Islet of Langerhans (tissue), 1 donor: ENCODE results near the gene ZNF132.
"Not testable (repeated sequence)": the region's sequence is repeated elsewhere in the genome, so short reads cannot be mapped to it uniquely, and the experiment has no call there.

Source experiments
- FAIRE-seq: peaks from one replicate; lab custom pipeline; 2011; peaks lifted over from hg19 to GRCh38; lab: Jason Lieb, UNC

ZNF132 gene

DNA sequence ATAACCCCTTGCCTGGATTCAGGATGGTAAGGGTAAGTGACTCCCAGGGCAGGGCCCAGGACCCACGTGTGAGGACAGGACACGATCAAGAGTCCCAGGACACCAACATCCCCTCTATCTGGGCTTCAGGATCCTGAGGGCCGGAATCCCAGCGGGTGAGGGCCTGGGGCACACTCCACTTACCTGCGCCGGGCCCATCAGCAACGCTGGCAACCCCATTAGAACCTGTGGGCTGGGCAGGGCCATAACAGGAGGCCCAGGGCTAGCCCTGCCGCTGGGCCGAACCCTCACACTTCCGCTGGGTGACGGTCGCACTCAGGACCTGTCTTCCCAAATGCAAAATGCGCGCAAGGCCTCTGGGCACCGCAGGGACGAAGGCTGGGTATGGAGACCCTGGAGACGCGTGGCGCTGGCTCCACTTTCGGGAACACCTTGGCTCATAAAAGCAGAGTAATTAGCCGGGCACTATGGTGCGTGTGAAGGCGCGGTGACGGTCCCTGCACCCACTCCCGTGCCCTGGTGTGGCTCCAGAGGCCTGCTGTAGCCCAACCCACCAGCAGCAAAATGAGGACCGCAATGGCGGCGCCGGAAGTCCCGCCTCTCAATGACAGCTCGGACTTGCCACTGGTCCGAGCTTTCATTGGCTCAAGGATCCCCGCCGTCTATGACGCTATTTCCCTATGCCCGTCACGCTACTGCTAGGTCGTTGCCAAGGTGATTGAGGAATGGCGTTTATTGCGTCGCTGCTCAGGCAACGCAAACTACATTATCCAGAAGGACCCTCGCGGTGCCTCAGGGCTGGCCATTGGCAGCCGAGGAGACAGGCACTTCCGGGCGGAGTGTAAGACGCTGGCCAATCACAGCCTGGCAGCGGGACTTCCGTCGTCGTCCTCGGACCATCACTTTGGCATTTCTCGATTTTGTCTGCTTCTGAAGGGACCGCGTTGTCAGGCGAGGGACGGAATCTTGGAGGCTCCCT lies at the start of gene ZNF132:
TSS of gene ZNF132 (minus strand) at position 578 of the 979 bp plus-strand sequence. CDS start at position 246, 332 bp downstream.
- peak; percentile 99 for FAIRE-seq

DNA sequence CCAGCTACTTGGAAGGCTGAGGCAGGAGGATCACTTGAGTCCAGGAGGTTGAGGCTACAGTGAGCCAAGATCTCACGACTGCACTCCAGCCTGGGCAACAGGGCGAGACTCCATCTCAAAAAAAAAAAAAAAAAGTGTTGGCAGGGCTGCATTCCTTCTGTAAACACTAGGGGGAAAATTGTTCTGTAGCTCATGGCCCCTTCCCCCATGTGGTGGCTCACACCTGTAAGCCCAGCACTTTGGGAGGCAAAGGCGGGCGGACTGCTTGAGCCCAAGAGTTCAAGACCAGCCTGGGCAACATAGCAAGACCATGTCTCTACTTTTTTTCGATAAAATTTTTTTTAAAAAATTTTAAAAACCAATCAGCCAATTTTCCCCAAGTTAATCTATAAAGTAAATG lies 44.4 kb upstream of the ZNF132 start:
- FAIRE-seq = not testable (repeated sequence)

DNA sequence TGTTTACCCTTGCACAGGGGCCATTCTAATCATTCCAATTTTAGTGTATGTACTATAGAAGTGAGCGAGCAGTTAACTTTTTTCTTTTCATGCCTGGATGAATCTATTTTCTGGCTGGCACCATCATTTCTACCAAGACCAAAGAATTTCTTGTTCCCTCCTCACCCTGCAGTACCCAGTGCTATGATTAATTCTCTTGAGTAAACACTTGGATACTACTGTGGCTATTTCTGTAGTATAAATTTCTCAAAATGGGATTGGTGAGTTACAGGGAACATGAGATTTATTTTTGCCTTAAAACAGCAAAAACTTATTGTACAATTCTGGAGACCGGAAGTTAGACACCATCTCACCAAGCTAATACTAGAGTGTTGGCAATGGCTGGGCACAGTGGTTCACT lies 43.8 kb upstream of the ZNF132 start:
- no peak for FAIRE-seq

DNA sequence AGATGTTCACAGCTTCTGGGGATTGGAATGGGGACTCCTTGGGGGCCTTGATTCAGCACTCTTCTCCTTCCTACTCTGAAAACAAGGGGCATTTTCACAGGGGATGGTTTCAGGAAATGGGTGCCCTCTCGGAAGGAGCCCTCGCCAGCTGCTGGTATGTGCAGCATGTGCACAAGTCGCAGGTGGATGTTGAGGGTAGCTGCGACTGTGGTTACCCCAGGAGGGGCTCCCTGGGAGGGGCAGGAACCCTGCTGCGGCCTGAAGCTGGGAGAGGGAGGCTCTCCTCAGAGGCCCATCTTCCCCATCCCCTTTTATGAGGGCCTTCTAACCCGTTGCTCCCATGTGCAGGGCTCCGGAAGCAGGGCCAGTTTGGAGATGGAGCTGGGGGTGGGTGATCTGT lies 42.4 kb upstream of the ZNF132 start:
- no peak for FAIRE-seq

DNA sequence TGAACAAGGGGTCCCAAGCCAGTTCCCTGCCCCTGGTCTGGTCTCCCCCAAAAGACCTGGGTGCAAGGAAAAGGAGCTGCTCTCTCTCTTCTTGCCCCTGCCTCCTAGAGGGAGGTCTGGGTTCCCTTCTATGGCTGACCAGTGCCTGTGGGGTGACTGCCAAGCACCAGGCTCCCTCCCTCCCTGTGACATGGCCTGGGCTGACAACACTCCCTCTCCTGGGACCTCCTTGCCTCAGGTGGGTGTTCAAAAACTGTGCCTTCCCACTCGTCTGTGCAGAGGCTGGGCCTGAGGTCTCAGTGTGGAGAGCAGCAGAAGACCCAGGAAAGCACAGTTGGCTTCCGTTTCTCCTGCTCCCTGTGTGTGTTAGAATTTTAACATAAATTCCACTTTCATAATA lies 40.9 kb upstream of the ZNF132 start:
- no peak for FAIRE-seq

DNA sequence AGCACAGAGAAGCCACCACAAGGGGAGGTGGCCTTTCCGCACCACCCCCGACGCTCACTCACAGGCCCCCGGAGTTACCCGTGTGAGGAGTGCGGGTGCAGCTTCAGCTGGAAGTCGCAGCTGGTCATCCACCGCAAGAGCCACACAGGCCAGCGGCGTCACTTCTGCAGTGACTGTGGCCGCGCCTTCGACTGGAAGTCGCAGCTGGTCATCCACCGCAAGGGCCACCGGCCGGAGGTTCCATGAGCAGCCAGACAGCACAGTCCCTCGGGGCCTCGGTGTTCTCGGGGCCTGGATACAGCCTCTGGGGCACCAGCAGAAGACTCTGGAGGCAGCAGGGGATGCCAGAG lies 40.5 kb upstream of the ZNF132 start:
- no peak for FAIRE-seq

DNA sequence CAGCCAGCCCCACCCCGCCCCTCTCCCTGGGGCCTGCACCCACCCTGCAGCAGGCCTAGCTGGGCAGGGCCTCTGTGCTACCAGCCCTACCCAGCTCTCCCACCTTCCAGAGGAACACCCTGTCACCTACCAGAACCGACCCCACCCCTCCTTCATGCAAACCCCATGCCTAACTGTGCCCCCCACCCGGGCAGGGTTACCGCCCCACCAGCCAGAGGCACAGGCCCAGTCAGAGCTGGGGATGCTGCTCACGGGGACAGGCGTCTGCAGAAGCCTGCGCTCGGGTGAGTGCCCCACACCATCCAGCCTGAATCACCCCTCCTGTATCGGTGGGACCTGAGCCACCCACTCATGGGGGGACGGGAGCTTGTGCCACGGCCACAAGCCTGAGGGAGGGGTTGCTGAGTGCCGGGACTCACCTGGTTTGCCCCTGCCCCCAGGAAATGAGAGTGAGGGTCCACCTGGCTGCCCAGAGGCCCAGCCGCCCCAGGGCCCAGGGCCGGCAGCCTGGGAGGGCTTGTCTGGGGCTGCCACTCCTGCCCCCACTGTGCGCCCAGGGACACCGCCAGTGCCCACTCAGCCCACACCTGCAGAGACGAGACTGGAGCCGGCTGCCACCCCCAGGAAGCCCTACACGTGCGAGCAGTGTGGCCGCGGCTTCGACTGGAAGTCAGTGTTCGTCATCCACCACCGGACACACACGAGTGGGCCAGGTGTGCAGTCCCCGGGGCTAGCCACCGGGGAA lies 40.0 kb upstream of the ZNF132 start:
- no peak for FAIRE-seq

DNA sequence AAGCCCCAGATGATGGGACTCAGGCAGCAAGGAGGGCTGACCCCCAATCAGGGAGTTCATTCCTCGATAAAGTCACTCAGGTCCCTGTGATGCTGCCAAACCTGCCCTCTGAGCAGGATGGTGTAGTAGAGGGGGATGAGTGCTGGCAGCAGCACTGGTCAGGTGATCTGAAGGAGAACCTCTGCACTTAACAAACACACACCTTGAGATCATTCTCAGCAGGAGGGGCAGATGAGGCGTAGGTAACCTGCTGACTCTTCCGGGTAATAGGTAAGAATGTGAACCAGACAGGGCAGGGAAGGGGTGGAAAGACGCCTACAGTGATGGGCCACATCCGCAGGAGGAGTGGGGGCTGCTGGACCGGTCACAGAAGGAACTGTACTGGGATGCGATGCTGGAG lies 39.4 kb upstream of the ZNF132 start:
- FAIRE-seq = no peak

DNA sequence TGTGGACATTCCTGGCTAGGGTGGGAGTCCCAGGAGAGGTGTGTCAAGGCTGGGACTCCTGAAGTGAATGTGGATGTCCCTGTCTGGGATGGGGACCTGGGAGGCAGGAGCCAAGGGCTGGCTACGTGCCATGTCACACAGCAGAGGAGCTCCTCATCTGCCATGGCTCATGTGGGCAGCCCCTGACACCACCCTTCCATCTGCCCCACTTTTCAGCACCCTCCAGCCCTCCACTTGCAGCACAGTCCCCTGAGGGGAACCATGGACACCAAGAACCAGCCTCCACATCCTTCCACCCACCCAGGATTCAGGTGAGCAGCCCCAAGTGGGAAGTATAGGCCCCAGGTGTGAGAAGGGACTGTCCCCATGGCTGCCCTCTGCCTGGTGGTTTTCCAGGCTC lies 37.9 kb upstream of the ZNF132 start:
- no peak for FAIRE-seq

DNA sequence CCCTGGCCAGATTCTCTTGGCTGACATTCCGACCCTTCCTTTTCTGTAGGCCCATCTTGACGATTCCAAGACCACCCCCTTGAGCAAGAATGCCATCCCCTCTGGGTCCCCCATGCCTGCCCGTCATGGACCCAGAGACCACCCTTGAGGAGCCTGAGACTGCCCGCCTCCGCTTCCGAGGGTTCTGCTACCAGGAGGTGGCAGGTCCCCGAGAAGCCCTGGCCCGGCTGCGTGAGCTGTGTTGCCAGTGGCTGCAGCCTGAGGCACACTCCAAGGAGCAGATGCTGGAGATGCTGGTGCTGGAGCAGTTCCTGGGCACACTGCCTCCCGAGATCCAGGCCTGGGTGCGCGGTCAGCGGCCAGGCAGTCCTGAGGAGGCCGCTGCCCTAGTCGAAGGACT lies 37.2 kb upstream of the ZNF132 start:
- no peak for FAIRE-seq

DNA sequence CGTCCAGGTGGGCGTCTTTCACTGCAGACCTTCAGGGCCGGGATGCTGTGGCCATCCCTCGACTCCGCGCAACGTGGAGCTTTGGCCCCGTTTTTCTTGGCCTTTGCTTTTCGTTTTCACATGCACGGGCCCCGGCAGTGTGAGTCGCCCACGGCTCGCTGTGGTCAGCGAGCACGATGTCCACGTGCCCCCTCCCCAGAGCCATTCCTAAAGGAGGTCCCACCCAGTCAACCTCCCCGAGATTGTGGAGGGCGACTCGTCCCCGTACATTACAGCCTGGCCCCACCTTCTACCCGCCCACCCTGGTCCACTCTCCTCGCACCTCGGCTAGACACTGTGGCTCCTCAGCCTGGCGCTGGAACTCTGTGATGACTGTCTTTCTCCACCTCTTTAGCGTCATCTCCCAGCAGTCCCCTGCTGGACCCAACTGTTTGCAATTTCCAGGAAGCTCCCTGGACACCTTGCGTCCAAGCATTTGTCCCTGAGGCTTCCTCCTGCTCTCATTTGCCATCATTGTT lies 36.6 kb upstream of the ZNF132 start:
- FAIRE-seq = peak; percentile 33

DNA sequence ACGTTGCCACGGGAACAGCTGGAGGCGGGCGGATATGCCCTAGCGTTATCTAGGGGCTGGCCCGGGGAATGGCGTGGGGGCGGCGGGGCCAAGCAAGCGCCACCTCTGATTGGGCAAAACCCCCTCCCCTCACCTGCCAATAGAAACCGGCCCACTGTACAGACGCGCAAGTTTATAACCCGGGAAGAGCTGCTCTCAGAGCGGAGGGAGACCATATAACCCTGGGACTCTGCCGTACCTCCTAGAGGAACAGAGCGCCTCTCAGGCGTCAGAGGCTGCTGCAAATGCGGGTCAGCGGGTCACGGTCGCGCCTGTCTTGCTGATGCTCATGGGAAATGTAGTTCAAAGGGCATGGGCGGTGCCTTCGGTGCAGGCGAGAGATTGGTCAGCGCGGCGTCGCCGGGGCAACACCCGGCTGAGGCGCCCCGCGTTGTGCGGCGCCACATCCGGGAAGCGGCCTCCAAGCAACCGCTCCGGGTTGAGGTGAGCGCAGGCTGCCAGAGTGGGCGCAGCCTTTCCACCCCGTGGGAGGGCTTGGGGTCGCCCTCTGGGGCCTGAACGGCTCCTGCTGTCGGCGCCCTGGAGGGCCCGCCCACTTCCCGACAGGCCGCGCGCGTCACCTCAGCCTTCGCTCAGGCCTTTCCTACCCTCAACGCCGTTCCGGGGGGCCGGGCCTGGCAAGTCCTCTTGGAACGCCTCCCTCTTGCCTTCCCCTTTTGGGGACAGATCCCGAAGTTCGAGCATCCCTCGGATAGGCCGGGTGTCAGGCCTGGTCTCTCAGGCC lies 36.0 kb upstream of the ZNF132 start, which contains the start of gene ZNF446:
TSS of gene ZNF446 (plus strand) at position 639 of the 784 bp plus-strand sequence. CDS start 867 bp downstream, outside the sequence.
- peak; percentile 73 for FAIRE-seq

DNA sequence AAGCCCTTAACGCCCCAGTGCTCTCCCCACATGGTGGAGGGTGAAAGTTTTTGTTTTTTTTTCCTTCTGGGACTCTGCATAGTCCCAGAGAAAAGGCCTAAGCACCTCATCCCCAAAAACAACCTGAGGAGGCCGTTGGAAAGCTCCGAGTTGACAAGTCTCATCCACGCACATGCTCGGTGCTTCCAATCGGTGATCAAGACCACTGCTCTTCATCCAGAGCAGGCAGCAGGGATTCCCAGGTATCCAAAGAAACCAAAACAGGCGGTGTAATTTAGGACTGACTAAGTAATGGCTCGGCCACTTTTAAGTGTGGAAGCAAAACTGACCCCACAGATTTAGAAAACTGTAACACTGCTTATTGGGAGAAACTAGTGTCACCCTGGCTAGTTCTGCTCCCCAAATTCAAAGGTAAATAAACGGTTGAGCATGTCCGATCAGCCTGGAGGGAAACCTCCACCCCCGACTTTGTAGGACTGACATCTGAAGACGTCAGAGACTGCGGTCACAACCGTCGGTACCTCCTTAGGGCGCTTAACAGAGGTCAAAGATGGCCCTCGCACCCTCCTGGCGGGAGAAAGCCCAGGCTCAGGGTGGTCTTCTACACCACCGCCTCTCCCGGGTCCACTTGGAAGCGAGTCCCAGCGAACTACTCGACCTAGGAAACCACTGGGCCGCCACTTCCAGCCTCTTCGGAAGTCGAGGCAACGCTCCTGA lies 35.2 kb upstream of the ZNF132 start:
- no peak for FAIRE-seq

DNA sequence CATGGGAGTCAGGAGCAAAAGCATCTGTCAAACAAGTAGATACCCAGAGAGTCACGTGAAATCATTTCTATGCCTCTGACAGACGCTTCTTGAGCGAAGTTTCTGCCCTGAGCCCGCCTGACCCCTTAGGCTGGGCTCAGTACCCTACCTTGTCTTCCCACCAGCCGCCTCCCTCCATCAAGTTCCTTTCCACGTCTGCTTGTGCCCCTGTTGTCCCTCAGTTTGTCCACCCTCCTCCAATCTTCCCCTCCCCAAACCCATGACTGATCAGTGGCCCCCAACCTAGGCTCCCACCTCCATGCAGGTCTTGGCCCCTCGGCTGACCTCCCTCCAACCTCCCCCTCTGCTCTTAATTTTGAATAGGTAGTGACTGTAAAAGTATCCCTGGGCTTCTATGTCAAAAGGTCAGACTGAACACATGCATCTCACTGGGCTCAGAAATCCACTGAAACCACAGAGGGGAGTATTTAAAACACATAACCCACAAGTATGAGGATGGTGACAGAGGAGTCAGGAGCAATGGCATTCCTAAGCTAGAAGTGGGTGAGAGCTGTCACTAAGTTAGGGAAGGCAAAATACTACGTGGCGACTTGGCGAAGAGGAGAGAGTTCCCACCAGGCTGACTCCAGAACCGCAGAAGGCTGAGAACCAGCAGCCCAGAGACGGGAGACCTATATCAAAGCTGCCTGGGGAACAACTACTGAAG lies 34.5 kb upstream of the ZNF132 start:
- FAIRE-seq = no peak

DNA sequence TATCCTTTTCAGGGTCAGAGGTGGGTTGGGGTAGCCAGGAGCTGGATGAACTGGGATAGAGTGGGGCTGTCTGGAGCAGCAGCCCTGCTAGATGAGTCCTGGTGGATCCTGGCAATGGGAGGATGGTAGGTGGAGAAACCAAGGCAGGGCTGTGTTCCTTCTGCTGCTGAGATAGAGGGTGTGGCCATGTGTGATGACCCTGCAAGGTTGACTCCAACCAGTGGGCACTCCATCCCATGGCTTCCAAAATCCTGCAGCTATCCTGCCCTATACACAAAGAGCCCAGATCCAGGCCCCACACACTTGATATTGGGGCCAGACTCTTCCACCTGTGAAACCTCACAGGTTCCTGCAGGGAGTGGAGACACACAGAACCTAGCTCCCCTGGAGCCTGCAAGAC lies 33.8 kb upstream of the ZNF132 start:
- no peak for FAIRE-seq

DNA sequence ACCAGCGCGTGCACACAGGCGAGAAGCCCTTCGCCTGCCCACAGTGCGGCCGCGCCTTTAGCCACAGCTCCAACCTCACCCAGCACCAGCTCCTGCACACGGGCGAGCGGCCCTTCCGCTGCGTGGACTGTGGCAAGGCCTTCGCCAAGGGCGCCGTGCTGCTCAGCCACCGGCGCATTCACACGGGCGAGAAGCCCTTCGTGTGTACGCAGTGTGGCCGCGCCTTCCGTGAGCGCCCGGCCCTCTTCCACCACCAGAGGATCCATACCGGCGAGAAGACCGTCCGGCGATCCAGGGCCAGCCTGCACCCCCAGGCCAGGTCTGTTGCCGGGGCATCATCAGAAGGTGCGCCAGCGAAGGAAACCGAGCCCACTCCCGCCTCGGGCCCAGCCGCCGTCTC lies 31.8 kb upstream of the ZNF132 start:
- FAIRE-seq = no peak

DNA sequence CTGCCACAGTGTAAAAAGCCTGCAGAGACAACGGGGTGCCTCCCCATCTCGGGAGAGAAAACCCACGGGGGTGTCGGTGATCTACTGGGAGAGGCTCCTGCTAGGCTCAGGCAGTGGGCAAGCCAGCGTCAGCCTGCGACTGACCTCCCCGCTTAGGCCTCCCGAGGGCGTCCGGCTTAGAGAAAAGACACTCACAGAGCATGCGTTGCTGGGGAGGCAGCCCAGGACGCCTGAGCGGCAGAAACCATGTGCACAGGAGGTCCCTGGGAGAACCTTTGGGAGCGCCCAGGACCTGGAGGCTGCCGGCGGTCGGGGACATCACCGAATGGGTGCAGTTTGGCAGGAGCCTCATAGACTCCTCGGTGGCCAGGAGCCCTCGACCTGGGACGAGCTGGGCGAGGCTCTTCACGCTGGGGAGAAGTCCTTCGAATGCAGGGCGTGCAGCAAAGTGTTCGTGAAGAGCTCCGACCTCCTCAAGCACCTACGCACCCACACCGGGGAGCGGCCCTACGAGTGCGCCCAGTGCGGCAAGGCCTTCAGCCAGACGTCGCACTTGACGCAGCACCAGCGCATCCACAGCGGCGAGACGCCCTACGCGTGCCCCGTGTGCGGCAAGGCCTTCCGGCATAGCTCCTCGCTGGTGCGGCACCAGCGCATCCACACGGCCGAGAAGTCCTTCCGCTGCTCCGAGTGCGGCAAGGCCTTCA lies 31.0 kb upstream of the ZNF132 start:
- FAIRE-seq = not testable (repeated sequence)

DNA sequence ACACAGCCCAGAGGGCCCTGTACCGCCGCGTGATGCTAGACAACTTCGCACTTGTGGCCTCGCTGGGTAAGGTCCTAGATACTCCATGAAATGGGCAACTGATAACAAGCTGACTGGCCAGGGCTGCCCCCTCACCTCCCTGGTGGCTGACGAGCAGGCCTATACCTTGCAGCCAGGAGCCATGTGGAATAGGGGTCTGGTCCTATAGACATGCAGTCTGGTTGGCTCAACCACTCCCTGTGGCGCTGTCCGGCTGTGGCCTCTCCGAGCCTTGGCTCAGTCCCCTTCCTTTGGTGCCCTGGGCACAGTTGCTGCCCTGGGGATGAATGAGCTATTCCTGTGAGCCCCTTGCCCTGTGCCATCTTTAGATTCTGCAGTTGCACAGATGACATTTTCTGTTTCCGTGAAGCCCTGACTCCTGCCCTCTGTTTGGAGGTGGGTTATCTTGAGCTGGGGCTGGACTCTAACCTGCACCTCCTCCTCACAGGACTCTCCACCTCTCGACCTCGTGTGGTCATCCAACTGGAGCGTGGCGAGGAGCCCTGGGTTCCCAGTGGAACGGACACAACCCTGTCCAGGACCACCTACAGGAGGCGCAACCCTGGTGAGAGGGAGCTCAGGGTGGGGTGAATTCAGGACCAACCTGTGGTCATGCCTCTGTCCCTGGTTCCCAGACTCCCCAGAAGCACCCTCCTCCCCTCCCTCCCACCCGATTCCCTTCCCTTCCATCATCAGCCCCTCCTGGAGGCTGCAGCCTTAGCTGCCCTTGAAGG lies 29.5 kb upstream of the ZNF132 start:
- no peak for FAIRE-seq

DNA sequence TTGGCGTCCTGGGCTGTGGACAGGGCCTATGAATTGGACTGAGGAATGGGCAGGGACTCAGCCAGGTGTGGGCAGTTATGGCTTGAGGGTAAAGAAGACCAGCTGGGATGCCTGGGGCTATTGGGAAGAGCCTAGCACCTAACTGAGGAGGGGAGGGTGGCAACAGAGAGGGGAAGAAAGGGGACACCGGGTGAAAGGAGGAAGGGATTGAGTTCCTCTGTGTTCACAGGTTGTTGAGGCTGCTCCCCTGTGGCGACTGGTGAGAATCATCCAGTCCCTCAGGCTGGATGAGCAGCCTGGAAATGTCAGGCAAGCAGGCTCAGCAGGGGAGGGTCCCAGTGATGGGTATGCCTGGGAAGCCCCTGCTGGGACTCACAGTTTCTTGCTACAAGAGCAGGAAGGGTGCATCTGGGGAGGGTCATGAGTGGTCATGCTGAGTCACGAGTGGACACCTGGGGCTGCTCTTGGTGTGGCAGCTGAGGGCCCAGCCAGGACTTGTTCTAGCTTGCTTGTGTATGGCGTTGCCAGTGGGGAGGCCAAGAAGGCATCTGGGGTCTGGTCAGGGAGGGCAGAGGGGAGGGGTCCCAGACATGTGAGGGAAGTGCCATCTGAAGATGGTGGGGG lies 28.4 kb upstream of the ZNF132 start:
- FAIRE-seq = no peak
